IMR-90 (cell line): ENCODE results near the gene CSAG2.
"Not testable (repeated sequence)": the region's sequence is repeated elsewhere in the genome, so short reads cannot be mapped to it uniquely, and the experiment has no call there.

Experiments
- BHLHE40 ChIP-seq: fragments of 150-350 bp; IDR thresholded peaks from 2 replicates; pipeline ENCODE4 v1.6.1; 2016; ENCODE audit warnings: mild to moderate bottlenecking, low read depth, low read length
- CEBPB ChIP-seq: IDR thresholded peaks from 2 replicates; pipeline ENCODE4 v1.6.1; 2012; ENCODE audit warnings: low read depth, low read length, improper control_type of control experiment
- CHD1 ChIP-seq: IDR thresholded peaks from 2 replicates; pipeline ENCODE4 v1.6.1; 2012; ENCODE audit warnings: low read depth, low read length, improper control_type of control experiment
- CTCF ChIP-seq: conservative IDR thresholded peaks from 2 replicates; pipeline ENCODE4 v1.5.1; 2012; ENCODE audit warnings: mild to moderate bottlenecking, low read depth, low read length, improper control_type of control experiment
- MAZ ChIP-seq: IDR thresholded peaks from 2 replicates; pipeline ENCODE4 v1.6.1; 2012; ENCODE audit warnings: low read depth, mild to moderate bottlenecking, low read length, improper control_type of control experiment, moderate library complexity, borderline replicate concordance
- MXI1 ChIP-seq: IDR thresholded peaks from 2 replicates; pipeline ENCODE4 v1.6.1; 2012; ENCODE audit warnings: low read depth, mild to moderate bottlenecking, low read length, moderate library complexity, borderline replicate concordance
- POLR2A ChIP-seq: IDR thresholded peaks from 2 replicates; pipeline ENCODE4 v1.6.1; 2012; ENCODE audit warnings: mild to moderate bottlenecking, low read depth, low read length
- RAD21 ChIP-seq: IDR thresholded peaks from 2 replicates; pipeline ENCODE4 v1.6.1; 2012; ENCODE audit warnings: low read length, improper control_type of control experiment
- RCOR1 ChIP-seq: IDR thresholded peaks from 2 replicates; pipeline ENCODE4 v1.6.1; 2012; ENCODE audit warnings: mild to moderate bottlenecking, low read length, improper control_type of control experiment; ENCODE audit not compliant: insufficient replicate concordance
- SMC3 ChIP-seq: fragments of 150-350 bp; IDR thresholded peaks from 2 replicates; pipeline ENCODE4 v1.6.1; 2016; ENCODE audit warnings: low read depth, mild to moderate bottlenecking, antibody characterized with exemption, low read length, moderate library complexity
- USF2 ChIP-seq: fragments of 150-350 bp; IDR thresholded peaks from 2 replicates; pipeline ENCODE4 v1.6.1; 2017; ENCODE audit warnings: mild to moderate bottlenecking, antibody characterized with exemption, low read length, low read depth

GRCh38 chrX:152709173-152709572 is at the start of gene CSAG2:
- not testable (repeated sequence) for TF ChIP-seq CTCF, MXI1, MAZ, USF2, POLR2A, CHD1, CEBPB, RCOR1, BHLHE40, RAD21, SMC3
